Epidermal melanocyte (primary cell): Measurements from ENCODE around the gene CENPX.
A peak's percentile ranks its signal among the peaks of the same experiment; 100 is the strongest.

Source experiments
- DNase-seq: peaks from one replicate; pipeline ENCODE4 v3.0.0; 2011; ENCODE audit warnings: low spot score; ENCODE audit not compliant: insufficient read length

The CENPX gene

GRCh38 chr17:81980707-81981343, 41.9 kb downstream of the CENPX start:
- no peak for DNase-seq

- no peak for DNase-seq
These were observed 42.6 kb downstream of the CENPX start for GRCh38 chr17:81980122-81980521.

- DNase-seq = no peak
These were observed 44.0 kb downstream of the CENPX start for GRCh38 chr17:81978524-81979298.

- peak; percentile 62 for DNase-seq
These were observed 45.4 kb downstream of the CENPX start, which contains the start of gene ASPSCR1 for GRCh38 chr17:81977211-81977808. ASPSCR1 (plus strand) TSS chr17:81977629; CDS start chr17:81977647, 18 bp downstream.

- DNase-seq = no peak
These were observed 46.1 kb downstream of the CENPX start for GRCh38 chr17:81976332-81977210.

GRCh38 chr17:81973432-81973831, 49.2 kb downstream of the CENPX start:
- DNase-seq = no peak

- DNase-seq = no peak
These were observed 53.5 kb downstream of the CENPX start for GRCh38 chr17:81968850-81969812.
